Muscle of leg (tissue), 11 donors: Measurements from ENCODE around the gene CHID1. TPM values are rescaled to one million over a fixed set of nuclear protein-coding genes. Genes with fewer than 3 reads are reported as not detected.

ENCODE experiments used
- DNase-seq: peaks from one replicate; pipeline ENCODE4 v3.0.0; 2013
- H3K27ac ChIP-seq: one replicate; pipeline ENCODE4 v1.5.1; 2013; ENCODE audit warnings: mild to moderate bottlenecking, low read length, control low read depth
- H3K27me3 ChIP-seq: one replicate; pipeline ENCODE4 v1.6.1; 2013; ENCODE audit warnings: low read length; ENCODE audit not compliant: control insufficient read depth, insufficient read depth
- H3K36me3 ChIP-seq: one replicate; pipeline ENCODE4 v1.6.1; 2013; ENCODE audit warnings: low read length; ENCODE audit not compliant: control insufficient read depth, insufficient read depth
- H3K4me1 ChIP-seq: one replicate; pipeline ENCODE4 v1.6.1; 2013; ENCODE audit warnings: low read length; ENCODE audit not compliant: control insufficient read depth, insufficient read depth
- H3K4me3 ChIP-seq: one replicate; pipeline ENCODE4 v1.5.1; 2013; ENCODE audit warnings: low read length, control low read depth
- H3K9me3 ChIP-seq: replicated peaks from 2 replicates; pipeline ENCODE4 v1.6.1; 2013; ENCODE audit warnings: low read depth, low read length; ENCODE audit not compliant: control insufficient read depth
- WGBS: methylation state at CpG from one replicate; pipeline ENCODE4 v1.1.5; 2013; ENCODE audit warnings: missing lambda C conversion rate; ENCODE audit not compliant: insufficient coverage; 5-methylcytosine and 5-hydroxymethylcytosine counted together
- polyA plus RNA-seq, 8 donors: library from polyadenylated mRNA; unstranded; fragments of 120-200 nt; gene quantifications; one replicate each; pipeline versions ENCODE4 v1.2.1 to v1.2.3, GENCODE V29; 2013; ENCODE audit warnings: inconsistent platforms in 1 of 8, low replicate concordance in 1 of 8; ENCODE audit not compliant: insufficient read length in 8 of 8, insufficient read depth in 1 of 8
- total RNA-seq: library from RNA; stranded (reverse); fragments of 120-200 nt; gene quantifications from one replicate; pipeline ENCODE4 v1.2.4, GENCODE V29; 2013

CHID1 gene
- total and polyA plus RNA-seq, 9 donors = 30.5 to 77.4 (median 65.4) TPM

GRCh38 chr11:853682-854448 lies 56.7 kb downstream of the CHID1 start:
- Histone ChIP-seq H3K4me3 (no peak overlapping the region), H3K9me3 (no peaks in the 10 kb centered on the region), H3K27me3 (peaks cover 16% of the 10 kb centered on the region), H3K27ac (no peak overlapping the region), H3K4me1 (peaks cover 63% of the 10 kb centered on the region), H3K36me3 (peaks cover 2% of the 10 kb centered on the region)
- WGBS = 77% methylated on average over 17 of the region's 27 CpGs
- no peak for DNase-seq

GRCh38 chr11:852762-853161 lies 57.8 kb downstream of the CHID1 start:
- Histone ChIP-seq H3K27ac (no peak overlapping the region), H3K36me3 (peaks cover 2% of the 10 kb centered on the region), H3K9me3 (no peaks in the 10 kb centered on the region), H3K27me3 (peaks cover 21% of the 10 kb centered on the region), H3K4me1 (peaks cover 68% of the 10 kb centered on the region), H3K4me3 (no peak overlapping the region)
- WGBS = 71% methylated on average over 8 of the region's 15 CpGs
- no peak for DNase-seq

- H3K4me1 ChIP-seq = peaks cover 58% of the 10 kb centered on the region
- peaks cover 2% of the 10 kb centered on the region for H3K36me3 ChIP-seq
- H3K27ac ChIP-seq = no peak overlapping the region
- H3K27me3 ChIP-seq = peaks cover 21% of the 10 kb centered on the region
- WGBS = 27% methylated on average over 26 of the region's 28 CpGs
- H3K9me3 ChIP-seq = no peaks in the 10 kb centered on the region
- H3K4me3 ChIP-seq = peak overlapping the region; percentile 34
- no peak for DNase-seq
Observed at GRCh38 chr11:850775-851763, 59.5 kb downstream of the CHID1 start.

GRCh38 chr11:849951-850774 lies 60.4 kb downstream of the CHID1 start:
- Histone ChIP-seq H3K36me3 (peaks cover 2% of the 10 kb centered on the region), H3K27me3 (peaks cover 21% of the 10 kb centered on the region), H3K27ac (no peak overlapping the region), H3K9me3 (no peaks in the 10 kb centered on the region), H3K4me3 (peak overlapping the region; percentile 34), H3K4me1 (peaks cover 59% of the 10 kb centered on the region)
- DNase-seq = no peak
- WGBS = 6% methylated on average over 91 of the region's 97 CpGs

- no peak for DNase-seq
- Histone ChIP-seq H3K27ac (no peak overlapping the region), H3K36me3 (peaks cover 2% of the 10 kb centered on the region), H3K9me3 (no peaks in the 10 kb centered on the region), H3K27me3 (peaks cover 21% of the 10 kb centered on the region), H3K4me1 (peaks cover 59% of the 10 kb centered on the region), H3K4me3 (peak overlapping the region; percentile 42)
- 4% methylated on average over 60 of the region's 71 CpGs for WGBS
Observed at GRCh38 chr11:849104-849824, 61.3 kb downstream of the CHID1 start.

GRCh38 chr11:848380-848931 lies 62.2 kb downstream of the CHID1 start:
- peaks cover 21% of the 10 kb centered on the region for H3K27me3 ChIP-seq
- no peak overlapping the region for H3K4me3 ChIP-seq
- peaks cover 61% of the 10 kb centered on the region for H3K4me1 ChIP-seq
- H3K27ac ChIP-seq = no peak overlapping the region
- H3K9me3 ChIP-seq = no peaks in the 10 kb centered on the region
- H3K36me3 ChIP-seq = no peaks in the 10 kb centered on the region
- WGBS = 33% methylated on average over 10 of the region's 14 CpGs
- DNase-seq = no peak

- H3K4me3 ChIP-seq = no peak overlapping the region
- WGBS = 78% methylated on average over 13 of the region's 18 CpGs
- DNase-seq = no peak
- peaks cover 61% of the 10 kb centered on the region for H3K4me1 ChIP-seq
- H3K36me3 ChIP-seq = no peaks in the 10 kb centered on the region
- H3K9me3 ChIP-seq = no peaks in the 10 kb centered on the region
- no peak overlapping the region for H3K27ac ChIP-seq
- H3K27me3 ChIP-seq = peaks cover 21% of the 10 kb centered on the region
Observed at GRCh38 chr11:847876-848275, 62.7 kb downstream of the CHID1 start.

- Histone ChIP-seq H3K36me3 (no peaks in the 10 kb centered on the region), H3K4me3 (no peak overlapping the region), H3K9me3 (no peaks in the 10 kb centered on the region), H3K27me3 (peaks cover 21% of the 10 kb centered on the region), H3K4me1 (peaks cover 62% of the 10 kb centered on the region), H3K27ac (no peak overlapping the region)
- no peak for DNase-seq
- WGBS = 59% methylated on average over 11 of the region's 11 CpGs
Observed at GRCh38 chr11:846496-847098, 64.0 kb downstream of the CHID1 start.
